HG02840 (cell line): ENCODE data around the gene CDK18.
"Not testable (repeated sequence)": the region's sequence is repeated elsewhere in the genome, so short reads cannot be mapped to it uniquely, and the experiment has no call there.

Source experiments
- ATAC-seq: cut with Tn5 transposase; IDR thresholded peaks from one replicate; pipeline ENCODE4 v1.9.1; 2021; ENCODE audit warnings: mild to moderate bottlenecking, moderate library complexity, moderate number of reproducible peaks; ENCODE audit not compliant: unreplicated experiment, low FRiP score

The CDK18 gene

DNA sequence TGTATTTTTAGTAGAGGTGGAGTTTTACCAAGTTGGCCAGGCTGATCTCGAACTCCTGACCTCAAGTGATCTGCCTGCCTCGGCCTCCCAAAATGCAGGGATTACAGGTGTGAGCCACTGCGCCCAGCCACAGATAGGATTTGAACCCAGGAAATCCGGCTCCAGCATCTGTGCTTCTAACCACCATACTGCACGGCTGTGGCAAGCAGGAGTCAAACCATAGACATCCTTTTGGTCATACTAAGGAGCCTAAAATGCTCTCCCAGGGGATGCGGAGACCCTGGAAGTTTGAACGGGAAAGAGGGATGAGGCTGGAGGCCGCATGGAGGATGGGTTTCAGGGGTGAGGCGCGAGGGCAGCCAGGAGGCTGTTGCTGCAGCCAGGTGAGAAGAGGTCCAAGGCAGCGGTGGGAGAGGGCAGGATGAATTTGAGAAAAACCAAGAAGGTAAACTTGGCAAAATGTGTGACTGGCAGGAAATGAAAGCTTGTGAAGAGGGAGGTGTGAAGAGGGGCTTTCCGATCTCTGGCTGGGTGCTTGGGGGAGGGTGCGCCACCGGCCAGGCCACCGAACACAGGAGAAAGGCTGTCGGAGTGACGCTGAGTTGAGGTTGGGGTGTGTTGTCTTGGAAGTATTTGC lies 24.0 kb upstream of the CDK18 start:
- ATAC-seq: no peak

DNA sequence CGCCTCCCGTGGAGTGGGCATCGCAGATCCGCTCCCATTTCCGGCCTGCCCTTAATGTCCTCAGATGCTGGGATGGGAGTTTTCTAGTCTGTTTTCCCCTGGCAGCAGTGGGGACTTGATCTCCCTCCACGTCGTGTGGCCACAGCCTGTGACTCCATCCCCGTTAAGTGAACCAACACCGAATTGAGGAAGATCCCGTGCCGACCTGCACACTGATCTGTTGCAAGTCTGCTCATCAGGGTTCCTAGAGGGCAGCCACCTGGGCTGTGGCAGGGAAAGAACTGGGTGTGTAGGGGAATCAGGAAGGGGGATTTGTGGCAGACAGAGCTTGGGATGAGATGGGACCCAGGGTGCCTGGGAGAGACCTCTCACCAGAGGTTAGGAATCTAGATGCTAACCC lies 23.3 kb upstream of the CDK18 start:
- no peak for ATAC-seq

DNA sequence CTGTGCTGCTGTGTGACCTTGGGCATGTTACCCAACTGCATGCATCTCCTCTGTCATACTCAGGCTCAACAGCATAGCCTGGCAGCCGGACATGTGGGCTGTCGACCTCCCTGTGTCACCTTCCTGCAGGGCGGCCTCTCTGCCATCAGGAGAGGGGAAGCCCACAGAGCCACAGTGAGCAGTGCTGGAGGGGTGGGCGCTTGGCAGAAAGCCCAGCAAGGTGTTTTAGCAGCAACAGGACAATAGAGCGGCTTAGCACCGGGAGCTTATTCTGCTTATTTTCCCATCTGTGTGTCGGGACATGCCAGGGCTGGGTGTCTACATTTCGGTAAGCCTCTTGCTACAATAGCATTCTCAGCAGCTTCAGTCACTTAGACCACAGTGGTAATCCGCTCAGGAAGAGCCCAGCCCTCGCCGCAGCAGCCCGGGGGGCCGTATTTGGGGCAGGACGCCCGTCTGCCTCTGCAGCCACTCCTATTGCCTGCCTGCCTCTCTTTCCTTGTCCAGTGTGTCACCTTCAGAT lies 22.8 kb upstream of the CDK18 start:
- no peak for ATAC-seq

DNA sequence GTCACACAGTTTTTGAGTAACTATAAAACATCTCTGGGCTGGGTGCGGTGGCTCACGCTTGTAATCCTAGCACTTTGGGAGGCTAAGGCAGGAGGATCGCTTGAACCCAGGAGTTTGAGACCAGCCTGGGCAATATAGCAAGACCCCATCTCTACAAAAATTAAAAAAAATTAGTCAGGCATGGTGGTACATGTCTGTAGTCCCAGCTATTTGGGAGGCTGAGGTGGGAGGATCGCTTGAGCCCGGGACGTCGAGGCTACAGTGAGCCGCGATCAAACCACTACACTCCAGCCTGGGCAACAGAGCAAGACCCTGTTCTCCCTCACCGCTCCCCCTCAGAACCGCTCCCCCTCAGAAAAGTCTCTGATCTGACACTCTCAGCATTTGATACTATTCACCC lies 21.9 kb upstream of the CDK18 start:
- not testable (repeated sequence) for ATAC-seq

DNA sequence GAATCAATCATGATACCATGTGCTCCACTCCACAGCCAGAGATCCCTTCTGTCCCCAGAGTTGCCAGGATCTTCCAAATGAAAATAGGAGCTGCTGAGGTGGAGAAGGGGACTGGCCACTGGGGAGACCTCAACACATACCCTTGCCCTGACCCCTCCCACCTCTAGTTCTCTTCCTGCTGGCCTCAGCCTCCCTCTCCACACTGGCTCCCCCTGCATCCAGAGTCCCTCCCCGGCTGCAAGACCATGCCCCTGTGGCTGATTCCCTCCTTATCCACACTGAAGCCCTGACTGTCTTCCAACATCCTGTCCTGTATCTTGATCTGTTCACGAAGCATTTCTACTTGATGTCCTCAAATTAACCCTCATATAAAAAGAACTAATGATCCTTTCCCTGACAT lies 21.1 kb upstream of the CDK18 start:
- ATAC-seq: no peak

DNA sequence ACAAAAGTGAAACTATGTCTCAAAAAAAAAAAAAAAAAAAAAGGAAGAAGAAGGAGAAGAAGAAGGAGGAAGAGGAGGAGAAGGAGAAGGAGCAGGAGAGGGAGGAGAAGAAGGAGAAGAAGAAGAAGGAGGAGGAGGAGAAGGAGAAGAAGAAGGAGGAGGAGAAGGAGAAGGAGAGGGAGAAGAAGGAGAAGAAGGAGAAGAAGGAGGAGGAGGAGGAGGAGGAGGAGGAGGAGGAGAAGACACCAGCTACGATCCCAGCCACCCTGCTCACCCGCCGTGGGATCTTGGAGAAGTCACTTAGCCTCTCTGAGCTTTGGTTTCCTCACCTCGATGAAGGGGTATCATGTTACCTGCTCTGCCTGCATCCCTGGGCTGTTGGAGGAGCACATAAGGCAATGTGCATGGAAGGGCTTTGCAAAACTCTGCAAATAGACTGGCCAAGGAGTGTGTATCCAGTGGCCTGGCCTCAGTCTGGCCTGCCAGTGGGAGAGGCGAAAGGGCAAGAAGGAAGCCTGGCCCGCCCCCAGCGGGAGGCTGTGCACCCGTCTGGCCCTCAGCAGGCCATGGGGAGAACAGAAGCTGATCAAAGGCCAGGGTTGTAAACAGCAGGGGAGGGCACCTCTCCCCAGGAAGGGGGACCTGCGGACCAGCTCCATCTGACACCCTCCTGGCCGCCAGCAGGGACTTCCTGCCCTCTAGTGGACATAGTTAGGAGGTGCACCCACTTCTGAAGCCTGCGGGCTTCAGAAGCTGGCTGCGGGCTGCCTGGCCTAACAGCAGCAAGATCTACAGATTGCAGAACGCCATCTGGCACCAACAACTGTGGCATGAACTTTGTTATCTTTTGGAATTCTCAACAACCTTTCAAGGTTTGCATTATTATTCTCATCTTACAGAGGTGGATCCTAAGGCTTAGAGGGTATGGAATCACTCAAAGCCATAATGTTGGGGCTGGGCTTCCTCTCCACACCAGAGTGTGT lies 19.2 kb upstream of the CDK18 start:
- ATAC-seq: peak; percentile 55

DNA sequence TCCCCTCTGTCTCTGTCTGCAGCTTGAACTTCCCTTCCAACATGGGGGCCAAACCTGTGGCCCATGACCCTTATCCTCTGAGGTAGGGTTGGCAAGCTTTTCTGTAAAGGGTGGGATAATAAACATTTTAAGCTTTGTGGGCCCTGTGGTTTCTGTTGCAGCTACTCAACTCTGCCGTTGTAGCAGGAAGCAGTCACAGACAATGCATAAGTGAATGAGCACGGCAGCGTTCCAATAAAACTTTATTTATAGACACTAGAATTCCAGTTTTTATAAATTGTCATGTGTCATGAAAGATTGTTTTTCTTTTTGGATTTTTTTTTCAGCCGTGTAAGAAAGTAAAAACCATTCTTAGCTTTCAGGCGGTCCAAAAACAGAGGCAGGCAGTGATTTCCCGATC lies 18.2 kb upstream of the CDK18 start:
- no peak for ATAC-seq

DNA sequence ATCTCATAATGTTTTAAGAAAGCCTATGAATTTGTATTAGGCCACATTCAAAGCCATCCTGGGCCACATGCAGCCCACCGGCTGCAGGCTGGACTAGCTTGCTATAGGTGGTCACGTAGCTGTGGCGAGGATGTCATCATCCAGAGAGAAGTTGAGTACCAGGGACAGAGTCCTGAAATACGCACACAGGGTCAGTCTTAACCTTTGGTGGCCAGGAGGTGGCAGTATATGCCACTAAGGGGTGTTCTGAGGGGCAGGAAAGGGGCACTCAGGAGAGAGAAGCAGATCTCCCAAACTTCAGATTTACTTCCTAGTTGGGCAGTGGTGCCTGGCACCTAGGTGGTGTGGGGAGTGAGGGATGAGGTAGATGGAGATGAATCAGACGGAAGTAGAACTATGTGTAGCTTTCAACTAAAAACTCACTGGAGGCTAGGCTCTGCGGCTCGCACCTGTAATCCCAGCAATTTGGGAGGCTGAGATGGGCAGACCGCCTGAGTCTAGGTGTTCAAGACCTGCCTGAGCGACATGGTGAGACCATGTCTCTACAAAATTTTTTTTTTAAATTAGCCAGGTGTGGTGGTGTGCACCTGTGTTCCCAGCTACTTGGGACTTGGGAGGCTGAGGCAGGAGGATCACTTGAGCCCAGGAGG lies 16.3 kb upstream of the CDK18 start:
- no peak for ATAC-seq

DNA sequence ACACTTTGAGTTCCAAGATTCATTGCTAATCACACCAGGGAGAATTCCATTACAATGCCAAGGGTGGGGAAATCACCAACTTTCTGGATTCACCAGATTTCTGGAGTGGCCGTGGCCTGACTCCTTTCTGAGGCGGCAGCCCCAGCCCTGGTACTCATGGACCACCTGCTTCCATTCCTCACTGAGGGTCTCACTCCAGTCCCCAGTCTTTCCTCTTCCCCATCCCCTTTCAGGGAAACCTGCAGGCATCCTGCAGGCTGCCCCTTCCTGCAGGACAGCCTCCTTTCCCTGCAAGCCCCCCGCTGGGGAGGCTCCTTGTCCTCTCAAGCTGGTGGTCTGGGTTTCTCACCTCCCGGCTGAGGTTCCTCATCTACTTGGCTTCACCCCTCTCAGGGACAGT lies 12.7 kb upstream of the CDK18 start:
- no peak for ATAC-seq

DNA sequence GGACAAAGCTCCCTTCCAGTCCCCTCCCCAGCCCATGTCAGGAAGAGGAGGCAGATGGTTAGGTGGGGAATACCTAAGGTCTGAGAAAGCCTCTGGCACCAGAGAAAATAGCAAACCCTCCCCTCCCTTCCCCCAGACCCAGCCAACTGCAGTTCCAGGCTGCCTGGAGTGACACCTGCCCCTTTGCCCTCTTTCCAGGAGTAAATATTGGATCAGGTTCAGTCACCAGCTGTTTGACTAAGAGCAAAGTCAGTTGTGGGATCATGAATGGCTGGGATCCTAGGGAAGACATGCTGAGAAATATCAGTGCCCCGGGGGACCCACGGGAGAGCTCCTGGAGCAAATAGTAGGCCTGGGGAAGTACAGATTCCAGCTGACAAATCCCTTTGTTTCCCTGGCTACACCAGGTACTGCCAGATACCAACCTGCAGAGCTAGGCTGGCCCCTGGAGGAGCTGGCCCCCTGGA lies 12.2 kb upstream of the CDK18 start:
- ATAC-seq: no peak

DNA sequence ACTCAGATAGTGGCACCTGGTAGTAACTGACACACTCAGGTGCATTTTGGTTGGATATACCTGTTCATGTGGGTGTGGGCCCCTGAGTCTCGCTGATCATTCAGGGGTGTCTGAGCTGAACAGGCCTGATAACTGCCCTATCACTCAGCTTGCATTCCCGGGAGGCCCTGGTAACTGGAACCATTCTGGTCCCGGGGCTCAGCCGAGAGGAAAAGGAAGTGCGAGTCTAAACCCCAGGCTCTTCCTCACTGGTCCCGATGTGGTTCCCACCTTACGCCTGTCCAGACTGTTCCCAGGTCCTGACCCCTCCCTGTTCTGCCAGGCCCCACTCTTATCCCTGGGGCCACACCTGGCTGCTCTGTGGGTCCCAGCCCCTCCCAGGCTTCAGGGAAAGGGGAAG lies 11.7 kb upstream of the CDK18 start:
- no peak for ATAC-seq

DNA sequence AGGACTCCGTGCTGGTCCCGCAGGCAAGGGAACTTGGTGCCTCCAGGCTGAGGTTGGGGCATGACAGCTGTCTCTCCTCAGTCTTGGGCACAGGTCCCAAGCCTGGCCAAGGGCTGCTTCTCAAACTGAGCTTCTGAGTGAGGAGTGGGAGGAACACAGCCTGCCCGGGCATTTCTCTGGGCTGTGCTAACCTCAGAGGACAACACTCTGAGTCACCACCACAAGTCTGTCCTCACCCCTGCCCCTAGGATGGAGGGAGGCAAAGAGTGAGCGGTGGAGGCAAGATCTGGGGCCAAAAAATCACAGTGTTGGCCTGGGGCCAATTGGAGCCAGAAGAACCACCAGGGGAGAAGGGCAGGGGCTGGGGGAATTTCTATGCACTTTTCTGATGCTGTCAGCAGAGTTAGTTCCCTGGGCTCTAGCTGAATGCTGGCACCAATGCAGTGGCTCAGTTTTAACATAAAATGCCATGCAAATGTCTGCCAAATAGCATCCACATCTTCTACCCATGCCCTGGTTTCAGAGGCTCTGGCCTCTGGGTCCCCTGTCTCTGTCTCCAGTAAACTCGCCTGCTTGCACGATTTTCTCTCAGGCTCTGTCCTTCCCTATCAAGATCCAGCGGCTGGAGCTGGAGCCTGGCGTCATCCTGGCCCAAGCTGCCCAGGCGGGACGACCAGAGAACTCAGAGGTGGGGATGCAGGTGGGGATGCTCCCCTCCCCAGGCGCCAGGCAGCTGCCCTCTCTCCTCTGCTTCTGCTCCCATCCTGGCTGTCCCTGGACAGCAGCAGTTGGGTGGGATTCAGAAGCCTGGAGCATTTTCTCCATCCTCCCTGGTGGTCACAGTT lies 11.0 kb upstream of the CDK18 start:
- no peak for ATAC-seq

DNA sequence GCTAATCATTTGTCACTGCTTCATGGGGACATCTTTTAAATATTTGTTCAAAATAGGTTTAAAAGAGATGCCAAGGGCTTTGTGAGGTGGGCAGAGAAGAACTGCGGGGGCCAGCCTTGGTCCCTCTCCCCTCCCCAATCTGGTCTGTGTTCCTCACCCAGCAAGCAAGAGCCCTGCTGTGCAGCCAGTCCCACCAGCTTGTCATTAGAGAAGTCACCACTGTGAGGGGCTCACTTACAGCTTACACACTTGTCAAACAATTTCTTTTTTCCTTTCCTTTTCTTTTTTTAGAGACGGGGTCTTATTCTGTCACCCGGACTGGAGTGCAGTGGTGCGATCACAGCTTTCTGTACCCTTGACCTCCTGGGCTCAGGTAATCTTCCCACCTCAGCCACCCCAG lies 10.4 kb upstream of the CDK18 start:
- ATAC-seq: no peak

DNA sequence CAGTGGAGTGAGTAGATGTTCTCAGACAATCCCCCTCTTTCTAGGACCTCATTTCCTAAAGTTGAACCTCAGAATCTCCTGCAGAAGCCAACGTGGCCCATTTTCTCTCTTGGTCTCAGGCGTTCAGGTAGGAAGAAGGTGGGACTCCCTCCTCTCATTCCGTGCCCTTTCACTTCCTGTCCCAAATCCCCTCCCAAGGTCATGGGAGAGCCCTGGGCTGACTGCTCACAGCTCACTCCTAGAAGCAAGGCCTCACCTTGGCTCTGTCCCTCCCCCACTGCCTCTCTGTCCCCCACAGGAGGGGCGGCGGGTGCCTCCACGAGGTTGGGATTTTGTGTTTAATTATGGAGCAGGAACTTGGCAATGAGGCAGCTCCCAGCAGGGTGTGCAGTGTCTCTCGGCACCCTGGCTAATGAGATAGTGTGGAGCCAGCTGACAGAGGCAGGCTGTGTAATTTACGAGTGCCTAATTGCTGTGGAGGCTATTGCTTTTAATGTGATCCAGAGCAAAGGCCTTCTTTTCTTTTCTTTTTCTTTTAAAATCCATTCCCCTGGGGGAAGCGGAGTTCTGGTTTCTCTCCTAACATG lies 9.1 kb upstream of the CDK18 start:
- no peak for ATAC-seq

DNA sequence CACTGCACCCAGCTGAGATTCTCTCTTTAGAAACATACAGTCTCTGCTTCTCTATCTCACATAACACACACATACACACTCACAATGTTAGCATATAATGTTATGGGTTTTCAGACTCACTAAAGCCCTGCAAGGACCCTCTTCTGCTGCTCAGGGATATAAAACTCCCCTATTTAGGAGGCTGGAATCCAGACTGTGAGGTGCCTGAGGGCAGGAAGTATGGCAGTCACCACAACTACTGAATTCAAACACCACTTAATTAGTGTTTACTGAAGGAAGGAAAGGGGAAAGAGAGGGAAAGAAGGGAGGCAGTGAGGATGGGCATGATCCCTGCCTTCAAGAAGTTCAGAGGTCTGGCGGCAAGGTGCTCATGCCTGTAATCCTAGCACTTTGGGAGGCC lies 7.8 kb upstream of the CDK18 start:
- ATAC-seq: no peak

DNA sequence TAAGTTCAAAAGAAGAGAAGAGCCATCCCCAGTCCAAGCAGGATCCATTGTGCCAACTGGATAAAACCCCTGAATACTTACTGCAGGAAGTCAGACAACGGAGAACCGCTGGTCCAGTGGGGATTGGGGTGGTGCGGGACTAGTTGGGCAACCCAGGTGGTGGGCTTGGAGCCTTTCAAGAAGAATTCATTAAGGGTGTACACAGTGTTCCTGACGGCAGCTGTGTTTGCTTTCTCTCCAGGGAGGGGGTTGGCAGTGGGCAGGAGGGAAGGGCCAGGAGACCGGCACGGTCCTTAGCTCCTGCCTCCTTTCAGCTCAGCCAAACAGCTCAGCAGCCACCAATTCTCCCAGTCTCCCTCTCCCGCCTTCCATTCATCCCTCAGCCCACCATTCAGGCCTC lies 7.1 kb upstream of the CDK18 start:
- ATAC-seq: no peak

DNA sequence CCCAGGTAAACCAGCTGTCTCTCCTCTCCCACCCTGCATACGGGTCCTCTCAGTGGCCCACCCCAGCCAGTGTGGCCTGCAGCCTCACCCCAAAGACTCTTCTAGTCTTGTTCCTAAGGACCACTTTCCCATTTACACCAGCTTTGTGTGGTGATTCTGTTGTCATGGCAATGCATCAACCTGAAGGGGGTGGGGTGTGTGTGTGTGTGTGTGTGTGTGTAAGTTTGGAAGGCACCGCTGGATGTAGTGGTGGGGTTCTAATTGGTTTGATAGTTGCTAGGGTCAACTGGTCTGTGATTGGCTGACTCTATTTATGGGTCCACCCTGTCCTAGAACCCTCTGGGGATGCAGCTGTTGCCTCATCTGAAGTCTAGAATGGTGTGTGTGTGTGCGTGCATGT lies 4.7 kb upstream of the CDK18 start:
- no peak for ATAC-seq

DNA sequence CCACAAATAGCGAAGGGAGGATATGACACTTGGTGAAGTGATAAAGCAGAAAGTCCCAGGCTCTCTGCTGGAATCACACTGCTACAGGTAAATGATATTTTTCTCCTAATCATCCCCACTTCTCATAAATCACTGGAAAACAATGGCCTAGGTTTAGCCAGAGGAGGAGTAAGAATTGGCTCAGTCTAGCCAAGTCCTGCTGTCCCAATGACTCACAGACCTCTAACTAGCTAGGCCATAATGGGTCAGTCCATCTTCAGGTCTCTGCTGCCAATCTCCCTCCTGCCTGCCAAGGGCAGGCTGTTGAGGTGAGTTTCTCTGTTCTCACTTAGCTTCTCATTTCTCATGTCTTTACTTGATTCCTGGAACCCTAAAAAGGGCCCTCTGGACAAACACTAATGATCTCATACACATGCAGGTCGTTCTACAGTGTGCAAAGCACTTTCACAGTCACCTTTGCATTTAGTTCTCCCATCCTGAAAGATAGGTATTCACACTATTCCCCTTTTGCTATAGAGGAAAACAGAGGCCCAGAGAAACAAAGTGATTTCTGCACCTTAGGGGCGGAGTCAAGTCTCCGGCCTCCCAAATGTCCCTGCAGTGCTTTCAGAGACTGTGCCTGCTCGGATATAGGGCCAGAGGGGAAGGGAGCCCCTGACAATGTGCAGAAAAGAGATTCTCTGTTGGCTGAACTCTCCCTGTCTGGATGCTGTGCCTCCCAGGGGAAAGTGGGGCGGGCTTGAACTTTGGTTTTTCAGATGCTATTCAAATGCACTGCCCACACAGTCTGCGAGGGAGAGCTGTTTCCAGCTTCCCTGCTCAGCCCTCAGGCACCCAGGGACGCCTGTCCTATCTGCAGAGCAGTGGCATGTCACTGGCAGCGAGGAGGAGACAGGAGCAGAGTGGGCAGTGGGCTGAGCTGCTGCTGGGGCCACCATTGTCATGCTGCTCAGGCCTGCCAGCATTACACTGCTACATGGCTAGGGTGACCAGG lies 3.9 kb upstream of the CDK18 start:
- no peak for ATAC-seq
